H9 (cell line): Measurements from ENCODE around the gene GPR157. TPM values are rescaled to one million over a fixed set of nuclear protein-coding genes. Genes with fewer than 3 reads are reported as not detected.

Source experiments
- DNase-seq: peaks from one replicate; pipeline ENCODE4 v3.0.0-alpha.2; 2017
- H2AFZ ChIP-seq: one replicate; pipeline ENCODE4 v1.6.1; 2013; ENCODE audit warnings: mild to moderate bottlenecking, low read length, control low read depth, moderate library complexity
- H2AK5ac ChIP-seq: 2 replicates; pipeline ENCODE4 v1.6.1; 2013; ENCODE audit warnings: low read length, control low read depth, mixed read lengths; ENCODE audit not compliant: insufficient read length
- H2BK120ac ChIP-seq: one replicate; pipeline ENCODE4 v1.6.1; 2013; ENCODE audit warnings: low read depth, mild to moderate bottlenecking, low read length, control low read depth, inconsistent platforms; ENCODE audit not compliant: poor library complexity, severe bottlenecking
- H2BK12ac ChIP-seq: 2 replicates; pipeline ENCODE4 v1.6.1; 2013; ENCODE audit warnings: low read length, control low read depth, mixed read lengths, low read depth; ENCODE audit not compliant: insufficient read length
- H2BK15ac ChIP-seq: 2 replicates; pipeline ENCODE4 v1.6.1; 2013; ENCODE audit warnings: low read depth, low read length, control low read depth
- H2BK20ac ChIP-seq: one replicate; pipeline ENCODE4 v1.6.1; 2013; ENCODE audit warnings: low read depth, mild to moderate bottlenecking, low read length, control low read depth, inconsistent platforms; ENCODE audit not compliant: poor library complexity, severe bottlenecking
- H2BK5ac ChIP-seq: 2 replicates; pipeline ENCODE4 v1.6.1; 2013; ENCODE audit warnings: low read length, control low read depth, mixed read lengths; ENCODE audit not compliant: insufficient read length
- H3K14ac ChIP-seq: 2 replicates; pipeline ENCODE4 v1.6.1; 2013; ENCODE audit warnings: low read length, control low read depth; ENCODE audit not compliant: insufficient read depth
- H3K18ac ChIP-seq: 2 replicates; pipeline ENCODE4 v1.6.1; 2013; ENCODE audit warnings: low read depth, mild to moderate bottlenecking, mixed read lengths, low read length, control low read depth; ENCODE audit not compliant: insufficient read length
- H3K23ac ChIP-seq: 2 replicates; pipeline ENCODE4 v1.6.1; 2013; ENCODE audit warnings: low read length, control low read depth, mixed read lengths, low read depth; ENCODE audit not compliant: insufficient read length
- H3K23me2 ChIP-seq: 2 replicates; pipeline ENCODE4 v1.6.1; 2013; ENCODE audit warnings: low read depth, mild to moderate bottlenecking, mixed read lengths, low read length, control low read depth; ENCODE audit not compliant: insufficient read length, poor library complexity, severe bottlenecking
- H3K27ac ChIP-seq: 2 replicates; pipeline ENCODE4 v1.5.1; 2013; ENCODE audit warnings: low read length, control low read depth, mixed read lengths, low read depth; ENCODE audit not compliant: insufficient read length
- H3K27me3 ChIP-seq: 2 replicates; pipeline ENCODE4 v1.6.1; 2013; ENCODE audit warnings: low read length, control low read depth, inconsistent platforms; ENCODE audit not compliant: insufficient read depth
- H3K4ac ChIP-seq: 2 replicates; pipeline ENCODE4 v1.6.1; 2013; ENCODE audit warnings: low read depth, mild to moderate bottlenecking, control low read depth, inconsistent platforms, low read length, moderate library complexity
- H3K4me1 ChIP-seq: 2 replicates; pipeline ENCODE4 v1.6.1; 2013; ENCODE audit warnings: low read length, control low read depth, inconsistent platforms; ENCODE audit not compliant: insufficient read depth
- H3K4me2 ChIP-seq: 2 replicates; pipeline ENCODE4 v1.6.1; 2013; ENCODE audit warnings: low read length, control low read depth, mixed read lengths; ENCODE audit not compliant: insufficient read length, insufficient read depth
- H3K56ac ChIP-seq: 2 replicates; pipeline ENCODE4 v1.6.1; 2013; ENCODE audit warnings: low read depth, mild to moderate bottlenecking, mixed read lengths, low read length, control low read depth; ENCODE audit not compliant: insufficient read length
- H3K79me1 ChIP-seq: 2 replicates; pipeline ENCODE4 v1.6.1; 2013; ENCODE audit warnings: low read depth, mild to moderate bottlenecking, moderate library complexity, low read length, control low read depth, inconsistent platforms; ENCODE audit not compliant: insufficient read depth, poor library complexity, severe bottlenecking
- H3K79me2 ChIP-seq: 2 replicates; pipeline ENCODE4 v1.6.1; 2013; ENCODE audit warnings: low read length, control low read depth, inconsistent platforms; ENCODE audit not compliant: insufficient read depth
- H3K9ac ChIP-seq: 2 replicates; pipeline ENCODE4 v1.6.1; 2013; ENCODE audit warnings: low read length, control low read depth, mixed read lengths; ENCODE audit not compliant: insufficient read length; ENCODE audit errors: extremely low read depth
- H3K9me3 ChIP-seq: one replicate; pipeline ENCODE4 v1.6.1; 2013; ENCODE audit warnings: low read depth, low read length, inconsistent platforms; ENCODE audit not compliant: control insufficient read depth
- H3T11ph ChIP-seq: one replicate; pipeline ENCODE4 v1.6.1; 2013; ENCODE audit warnings: mild to moderate bottlenecking, low read length, control low read depth, inconsistent platforms
- H4K20me1 ChIP-seq: one replicate; pipeline ENCODE4 v1.6.1; 2013; ENCODE audit not compliant: control insufficient read depth, insufficient read length, insufficient read depth
- H4K5ac ChIP-seq: 2 replicates; pipeline ENCODE4 v1.6.1; 2013; ENCODE audit warnings: low read depth, mild to moderate bottlenecking, mixed read lengths, low read length, control low read depth; ENCODE audit not compliant: insufficient read length
- H4K8ac ChIP-seq: replicated peaks from 2 replicates; pipeline ENCODE4 v1.6.1; 2013; ENCODE audit warnings: low read length, control low read depth, mixed read lengths, low read depth; ENCODE audit not compliant: insufficient read length
- H4K91ac ChIP-seq: 2 replicates; pipeline ENCODE4 v1.6.1; 2013; ENCODE audit warnings: low read depth, mild to moderate bottlenecking, moderate library complexity, mixed read lengths, low read length, control low read depth; ENCODE audit not compliant: insufficient read length
- H3K27ac Mint-ChIP-seq, 3 experiments: 2 replicates in 2 of 3; 3 replicates in 1 of 3; pipeline ENCODE4 v1.8.0; 2020 to 2021; ENCODE audit warnings: mixed read lengths in 3 of 3, mild to moderate bottlenecking in 1 of 3, moderate library complexity in 1 of 3
- H3K27me3 Mint-ChIP-seq: 2 replicates; pipeline ENCODE4 v1.8.0; 2021; ENCODE audit warnings: low read depth, mild to moderate bottlenecking, moderate library complexity, mixed read lengths
- H3K36me3 Mint-ChIP-seq, 3 experiments: 2 replicates in 2 of 3; 3 replicates in 1 of 3; pipeline ENCODE4 v1.8.0; 2020 to 2021; ENCODE audit warnings: low read depth in 3 of 3, mixed read lengths in 3 of 3; ENCODE audit not compliant: insufficient read depth in 1 of 3
- H3K4me1 Mint-ChIP-seq, 2 experiments: 2 replicates each; pipeline ENCODE4 v1.8.0; 2020; ENCODE audit warnings: mixed read lengths in 2 of 2
- H3K4me3 Mint-ChIP-seq, 2 experiments: 2 replicates in 1 of 2; 3 replicates in 1 of 2; pipeline ENCODE4 v1.8.0; 2020 to 2021; ENCODE audit warnings: mild to moderate bottlenecking in 2 of 2, mixed read lengths in 2 of 2, moderate library complexity in 1 of 2
- H3K9me3 Mint-ChIP-seq, 2 experiments: 2 replicates in 1 of 2; 3 replicates in 1 of 2; pipeline ENCODE4 v1.8.0; 2020; ENCODE audit warnings: mild to moderate bottlenecking in 2 of 2, mixed read lengths in 2 of 2, moderate library complexity in 1 of 2
- WGBS: extraction: QIAGEN DNeasy Blood & Tissue Kit; methylation state at CpG from one replicate; pipeline ENCODE4 v1.1.7; 2013; ENCODE audit warnings: missing lambda C conversion rate, low lambda C conversion rate, mixed read lengths; ENCODE audit not compliant: insufficient read length; ENCODE audit errors: extremely low coverage; 5-methylcytosine and 5-hydroxymethylcytosine counted together
- total RNA-seq: library from RNA; stranded (reverse); gene quantifications from 2 replicates; pipeline ENCODE4 v1.2.1, GENCODE V29; 2021
- TF ChIP-seq, protein P1 (sequence below): fragments of 200-600 bp; sonication (generic); conservative IDR thresholded peaks from 3 replicates; pipeline ENCODE4 v1.8.0; 2021; ENCODE audit warnings: antibody characterized with exemption, mild to moderate bottlenecking

Gene GPR157
- total RNA-seq, 1 experiment from 2014 or later = 3.8 TPM

- Histone ChIP-seq H2BK120ac (no peak overlapping the region), H3K23me2 (no peaks in the 10 kb centered on the region), H3T11ph (no peak overlapping the region), H3K4me2 (no peak overlapping the region), H4K5ac (no peak overlapping the region), H2BK12ac (no peak overlapping the region), H2BK20ac (no peak overlapping the region), H3K4ac (no peak overlapping the region), H3K18ac (no peak overlapping the region), H3K79me1 (no peaks in the 10 kb centered on the region), H3K14ac (no peak overlapping the region), H3K27ac (no peak overlapping the region), H2BK15ac (no peak overlapping the region), H3K56ac (no peak overlapping the region), H3K23ac (no peak overlapping the region), H3K27me3 (no peaks in the 10 kb centered on the region), H3K9ac (no peak overlapping the region), H2BK5ac (no peak overlapping the region), H2AFZ (no peak overlapping the region), H3K79me2 (no peaks in the 10 kb centered on the region), H3K4me1 (no peaks in the 10 kb centered on the region), H4K91ac (no peak overlapping the region), H2AK5ac (no peak overlapping the region), H4K8ac (no peak overlapping the region), H4K20me1 (no peaks in the 10 kb centered on the region), H3K9me3 (no peaks in the 10 kb centered on the region)
- H3K4me3 Mint-ChIP-seq = no peak overlapping the region
- H3K27ac Mint-ChIP-seq = 0 out of 7 replicates have a peak overlapping the region, but pooled peaks of 1 of the 3 experiments have one; percentile 13
- no peaks in the 10 kb centered on the region for H3K9me3 Mint-ChIP-seq
- H3K4me1 Mint-ChIP-seq = 0 out of 4 replicates have a peak, but pooled peaks cover 0 to 3% of the 10 kb centered on the region in 2 experiments
- WGBS = no CpG with 5 or more reads among the region's 10 CpGs
- H3K36me3 Mint-ChIP-seq = no peaks in the 10 kb centered on the region
- TF ChIP-seq, protein P1, sequence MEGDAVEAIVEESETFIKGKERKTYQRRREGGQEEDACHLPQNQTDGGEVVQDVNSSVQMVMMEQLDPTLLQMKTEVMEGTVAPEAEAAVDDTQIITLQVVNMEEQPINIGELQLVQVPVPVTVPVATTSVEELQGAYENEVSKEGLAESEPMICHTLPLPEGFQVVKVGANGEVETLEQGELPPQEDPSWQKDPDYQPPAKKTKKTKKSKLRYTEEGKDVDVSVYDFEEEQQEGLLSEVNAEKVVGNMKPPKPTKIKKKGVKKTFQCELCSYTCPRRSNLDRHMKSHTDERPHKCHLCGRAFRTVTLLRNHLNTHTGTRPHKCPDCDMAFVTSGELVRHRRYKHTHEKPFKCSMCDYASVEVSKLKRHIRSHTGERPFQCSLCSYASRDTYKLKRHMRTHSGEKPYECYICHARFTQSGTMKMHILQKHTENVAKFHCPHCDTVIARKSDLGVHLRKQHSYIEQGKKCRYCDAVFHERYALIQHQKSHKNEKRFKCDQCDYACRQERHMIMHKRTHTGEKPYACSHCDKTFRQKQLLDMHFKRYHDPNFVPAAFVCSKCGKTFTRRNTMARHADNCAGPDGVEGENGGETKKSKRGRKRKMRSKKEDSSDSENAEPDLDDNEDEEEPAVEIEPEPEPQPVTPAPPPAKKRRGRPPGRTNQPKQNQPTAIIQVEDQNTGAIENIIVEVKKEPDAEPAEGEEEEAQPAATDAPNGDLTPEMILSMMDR = no peak
- H3K27me3 Mint-ChIP-seq = peaks cover 7% of the 10 kb centered on the region
- DNase-seq = no peak
Observed at GRCh38 chr1:9135073-9135836, 6.4 kb upstream of the GPR157 start.
